Tibial nerve (tissue), 4 donors: ENCODE results near the gene IPO7. TPM values are rescaled to one million over a fixed set of nuclear protein-coding genes. Genes with fewer than 3 reads are reported as not detected.

Source experiments
- DNase-seq, 2 donors: peaks; one replicate each; pipeline ENCODE4 v3.0.0-alpha.2; 2019; ENCODE audit warnings: low spot score in 2 of 2
- H3K27ac ChIP-seq, 4 donors: fragments of 200-600 bp; sonication (generic) in 3 of 4; one replicate each; pipeline ENCODE4 v1.5.1; 2017 to 2019; ENCODE audit warnings: mild to moderate bottlenecking in 1 of 4
- H3K27me3 ChIP-seq, 2 donors: fragments of 200-600 bp; sonication (generic) in 1 of 2; one replicate each; pipeline versions ENCODE4 v1.5.1 to v1.6.0; 2017 to 2019
- H3K36me3 ChIP-seq, 3 donors: fragments of 200-600 bp; sonication (generic); one replicate each; pipeline ENCODE4 v1.5.1; 2018 to 2019
- H3K4me1 ChIP-seq, 4 donors: fragments of 200-600 bp; sonication (generic) in 3 of 4; one replicate each; pipeline ENCODE4 v1.5.1; 2017 to 2019
- H3K4me3 ChIP-seq, 4 donors: fragments of 200-600 bp; sonication (generic) in 3 of 4; one replicate each; pipeline ENCODE4 v1.5.1; 2017 to 2019; ENCODE audit warnings: mild to moderate bottlenecking in 1 of 4, moderate library complexity in 1 of 4
- H3K9me3 ChIP-seq, 4 donors: fragments of 200-600 bp; sonication (generic) in 3 of 4; one replicate each; pipeline ENCODE4 v1.5.1; 2017 to 2019
- CTCF ChIP-seq, 5 experiments: fragments of 200-600 bp in 3 of 5; fragments of 450-650 bp in 2 of 5; sonication (generic) in 3 of 5; IDR thresholded peaks; one replicate each; pipeline ENCODE4 v1.5.1; 2016 to 2019; ENCODE audit warnings: antibody characterized with exemption in 5 of 5, mild to moderate bottlenecking in 3 of 5, moderate library complexity in 2 of 5
- EP300 ChIP-seq, 2 donors: sonication (generic); formaldehyde crosslinking; IDR thresholded peaks; one replicate each; pipeline ENCODE4 v1.6.1; 2017; ENCODE audit warnings: antibody characterized with exemption in 2 of 2, mild to moderate bottlenecking in 1 of 2
- POLR2A ChIP-seq, 2 donors: fragments of 450-650 bp; IDR thresholded peaks; one replicate each; pipeline ENCODE4 v1.6.1; 2017; ENCODE audit warnings: antibody characterized with exemption in 2 of 2, mild to moderate bottlenecking in 2 of 2, moderate library complexity in 2 of 2
- WGBS, 2 donors: methylation state at CpG; one replicate each; pipeline ENCODE4 v1.1.5; 2018; 5-methylcytosine and 5-hydroxymethylcytosine counted together
- total RNA-seq, 4 donors: library from RNA; depleted of rRNA; stranded (reverse); fragments of >200 nt; gene quantifications; one replicate each; pipeline ENCODE4 v1.1.0, GENCODE V29; 2016

IPO7 gene
- total RNA-seq, 4 donors from 2014 or later: 57.7 to 92.9 (median 65.3) TPM

- 64 to 66% methylated on average over 2 of the region's 2 CpGs for WGBS, 2 donors
- peak overlapping the region in 1 of 4 donors; percentile 80 for H3K4me3 ChIP-seq
Measured at GRCh38 chr11:9386086-9386485, 1.6 kb downstream of the IPO7 start.

GRCh38 chr11:9386901-9387300 lies 2.4 kb downstream of the IPO7 start:
- DNase-seq: no peak
- peaks cover 0 to 46% (median 11%) of the 10 kb centered on the region in 4 donors for H3K4me1 ChIP-seq
- no peaks in the 10 kb centered on the region for H3K36me3 ChIP-seq
- no peak overlapping the region for H3K27ac ChIP-seq
- H3K27me3 ChIP-seq: no peaks in the 10 kb centered on the region
- no peak overlapping the region for H3K4me3 ChIP-seq
- 18 to 34% methylated on average over 1 of the region's 1 CpG for WGBS, 2 donors
- no peaks in the 10 kb centered on the region for H3K9me3 ChIP-seq
- TF ChIP-seq EP300 (IDR thresholded peaks at IDR 0.05) (no peak), POLR2A (IDR thresholded peaks at IDR 0.05) (no peak), CTCF (IDR thresholded peaks at IDR 0.05) (no peak)

More at GRCh38 chr11:9386086-9386485, 1.6 kb downstream of the IPO7 start:
- no peak for DNase-seq
- peaks cover 0 to 46% (median 11%) of the 10 kb centered on the region in 4 donors for H3K4me1 ChIP-seq
- H3K27ac ChIP-seq: no peak overlapping the region
- H3K27me3 ChIP-seq: no peaks in the 10 kb centered on the region
- TF ChIP-seq POLR2A (IDR thresholded peaks at IDR 0.05) (no peak), EP300 (IDR thresholded peaks at IDR 0.05) (no peak), CTCF (IDR thresholded peaks at IDR 0.05) (no peak)
- H3K36me3 ChIP-seq: no peaks in the 10 kb centered on the region
- H3K9me3 ChIP-seq: no peaks in the 10 kb centered on the region

- no peak for DNase-seq
- H3K4me3 ChIP-seq: no peak overlapping the region
- peaks cover 0 to 3% (median 0%) of the 10 kb centered on the region in 3 donors for H3K36me3 ChIP-seq
- no peaks in the 10 kb centered on the region for H3K27me3 ChIP-seq
- TF ChIP-seq CTCF (IDR thresholded peaks at IDR 0.05): no peak
- TF ChIP-seq EP300 (IDR thresholded peaks at IDR 0.05): no peak
- no peak for TF ChIP-seq POLR2A (IDR thresholded peaks at IDR 0.05)
- 83 to 88% methylated on average over 10 of the region's 10 CpGs for WGBS, 2 donors
- peaks cover 0 to 37% (median 2%) of the 10 kb centered on the region in 4 donors for H3K4me1 ChIP-seq
- no peak overlapping the region for H3K27ac ChIP-seq
- H3K9me3 ChIP-seq: no peaks in the 10 kb centered on the region
Measured at GRCh38 chr11:9396310-9396709, 11.9 kb downstream of the IPO7 start.

- no peak for DNase-seq
- Histone ChIP-seq H3K4me3 (no peak overlapping the region), H3K9me3 (no peaks in the 10 kb centered on the region), H3K27me3 (no peaks in the 10 kb centered on the region), H3K27ac (no peak overlapping the region), H3K4me1 (peaks cover 0 to 37% (median 2%) of the 10 kb centered on the region in 4 donors), H3K36me3 (peaks cover 0 to 3% (median 0%) of the 10 kb centered on the region in 3 donors)
- WGBS, 2 donors: 69 to 79% methylated on average over 3 of the region's 3 CpGs
- no peak for TF ChIP-seq CTCF (IDR thresholded peaks at IDR 0.05)
- no peak for TF ChIP-seq EP300 (IDR thresholded peaks at IDR 0.05)
- TF ChIP-seq POLR2A (IDR thresholded peaks at IDR 0.05): no peak
Measured at GRCh38 chr11:9396752-9397151, 12.3 kb downstream of the IPO7 start.

- H3K4me1 ChIP-seq: peaks cover 0 to 33% (median 2%) of the 10 kb centered on the region in 4 donors
- peaks cover 0 to 3% (median 0%) of the 10 kb centered on the region in 3 donors for H3K36me3 ChIP-seq
- WGBS, 2 donors: 71 to 74% methylated on average over 4 of the region's 4 CpGs
- no peak overlapping the region for H3K27ac ChIP-seq
- no peak for TF ChIP-seq POLR2A (IDR thresholded peaks at IDR 0.05)
- no peak for TF ChIP-seq EP300 (IDR thresholded peaks at IDR 0.05)
- no peak for TF ChIP-seq CTCF (IDR thresholded peaks at IDR 0.05)
- no peaks in the 10 kb centered on the region for H3K9me3 ChIP-seq
- no peak overlapping the region for H3K4me3 ChIP-seq
- no peaks in the 10 kb centered on the region for H3K27me3 ChIP-seq
- DNase-seq: no peak
Measured at GRCh38 chr11:9397746-9398680, 13.6 kb downstream of the IPO7 start.
